ENCODE results near the gene KCNMA1. TPM values are rescaled to one million over a fixed set of nuclear protein-coding genes. Genes with fewer than 3 reads are reported as not detected.

KCNMA1 gene
- total and polyA plus RNA-seq, 10 of the 15 experiments (the other 5 are each of a cell fraction or from before 2014, with no cell fraction given) = 8.5 to 77.0 (median 21.3) TPM

DNA sequence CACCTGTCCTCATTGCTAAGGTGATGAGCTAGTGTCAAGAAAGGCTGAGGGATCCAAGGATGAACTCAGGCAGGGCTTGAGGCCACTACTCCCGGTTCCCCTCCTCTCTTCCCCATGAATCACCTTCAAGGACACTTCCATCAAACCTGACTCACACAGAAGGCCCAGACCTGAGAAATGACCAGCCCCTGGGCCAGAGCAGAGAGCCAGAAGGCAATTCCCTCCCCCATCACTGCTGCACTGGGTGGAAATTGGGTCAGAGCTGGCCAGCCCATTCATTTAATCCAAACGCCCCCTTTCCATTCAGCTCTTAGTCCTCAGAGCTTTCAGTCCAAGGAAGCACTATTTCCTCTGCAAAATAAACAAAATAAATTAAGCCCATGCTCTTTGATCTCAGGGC, 182.0 kb downstream of the KCNMA1 start (continued):
- TF ChIP-seq ZNF592 (IDR thresholded peaks at IDR 0.05) = no peak
- no peak for TF ChIP-seq EED (IDR thresholded peaks at IDR 0.05; ENCODE audit: low read depth)

- ChIA-PET CTCF (interaction anchor here (0.7 to 1.7 kb wide), 4 partner anchors 14 to 187 kb away, joined by 3 to 5 read pairs (median 4); no protein-coding TSS in a partner anchor), SMC1A (ENCODE audit: uncharacterized antibody, unreplicated experiment) (interaction anchor here (1.1 to 2.3 kb wide), 7 partner anchors 9 to 259 kb away, joined by 3 to 8 read pairs (median 6); no protein-coding TSS in a partner anchor), RAD21 (ENCODE audit: unreplicated experiment) (interaction anchor here (0.7 to 1.2 kb wide), 3 partner anchors 54 to 194 kb away, joined by 3 to 5 read pairs (median 5); no protein-coding TSS in a partner anchor), POLR2A (interaction anchor here (1.0 kb wide), 2 partner anchors 47 to 54 kb away, joined by 3 read pairs; no protein-coding TSS in a partner anchor)
- Histone ChIP-seq H4K20me1 (ENCODE audit: control insufficient read depth, insufficient read depth) (no peaks in the 10 kb centered on the region), H3K79me2 (ENCODE audit: control insufficient read depth, insufficient read depth, low read length) (no peaks in the 10 kb centered on the region), H3K9me3 (replicated peaks; ENCODE audit: control insufficient read depth, insufficient read depth, low read length) (no peaks in the 10 kb centered on the region; the same call in 2 of the 3 replicates), H3K4me1 (ENCODE audit: control insufficient read depth, insufficient read depth, low read length) (no peaks in the 10 kb centered on the region), H3K4me2 (ENCODE audit: control insufficient read depth, insufficient read depth) (no peak overlapping the region), H3K27me3 (replicated peaks in 1 of 2; ENCODE audit: control insufficient read depth in 2 of 2, insufficient read depth in 2 of 2, low read length in 1 of 2) (no peaks in the 10 kb centered on the region), H3K4me3 (no peak overlapping the region), H3K9ac (ENCODE audit: control insufficient read depth, insufficient read depth, low read length) (no peak overlapping the region), H3K27ac (ENCODE audit: control insufficient read depth, insufficient read depth) (no peak overlapping the region), H3K36me3 (ENCODE audit: control insufficient read depth in 2 of 2, insufficient read depth in 2 of 2, low read length in 1 of 2) (no peaks in the 10 kb centered on the region), H2AFZ (ENCODE audit: control insufficient read depth, low read depth, low read length) (no peak overlapping the region)
- in situ Hi-C loops (cut with MboI) (no loop called here), intact Hi-C loops (cut with micrococcal nuclease; ENCODE audit: unreplicated experiment) (no loop called here)
- no peak for FAIRE-seq
- WGBS (ENCODE audit: insufficient coverage, insufficient replicate concordance, low lambda C conversion rate, missing lambda C conversion rate) = 10% methylated on average over 4 of the region's 4 CpGs
- BruUV-seq (replicated peaks) = no TSS peak
- DNase-seq (ENCODE audit: low read depth, low spot score) = no peak
- ATAC-seq = no peak
- TF ChIP-seq, protein P1, sequence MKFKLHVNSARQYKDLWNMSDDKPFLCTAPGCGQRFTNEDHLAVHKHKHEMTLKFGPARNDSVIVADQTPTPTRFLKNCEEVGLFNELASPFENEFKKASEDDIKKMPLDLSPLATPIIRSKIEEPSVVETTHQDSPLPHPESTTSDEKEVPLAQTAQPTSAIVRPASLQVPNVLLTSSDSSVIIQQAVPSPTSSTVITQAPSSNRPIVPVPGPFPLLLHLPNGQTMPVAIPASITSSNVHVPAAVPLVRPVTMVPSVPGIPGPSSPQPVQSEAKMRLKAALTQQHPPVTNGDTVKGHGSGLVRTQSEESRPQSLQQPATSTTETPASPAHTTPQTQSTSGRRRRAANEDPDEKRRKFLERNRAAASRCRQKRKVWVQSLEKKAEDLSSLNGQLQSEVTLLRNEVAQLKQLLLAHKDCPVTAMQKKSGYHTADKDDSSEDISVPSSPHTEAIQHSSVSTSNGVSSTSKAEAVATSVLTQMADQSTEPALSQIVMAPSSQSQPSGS (IDR thresholded peaks at IDR 0.05; ENCODE audit: low read length) = no peak
- TF ChIP-seq ZNF622 (IDR thresholded peaks at IDR 0.05) (no peak), CTCF (IDR thresholded peaks at IDR 0.05 in 2 of 3, conservative IDR thresholded peaks at IDR 0.05 in 1 of 3; ENCODE audit: control insufficient read depth in 2 of 3, extremely low read depth in 1 of 3, insufficient read depth in 1 of 3, low read depth in 3 of 3, low read length in 3 of 3) (no peak), RAD51 (IDR thresholded peaks at IDR 0.05) (no peak), JUNB (IDR thresholded peaks at IDR 0.05) (no peak), POLR2AphosphoS2 (IDR thresholded peaks at IDR 0.05; ENCODE audit: low read depth, low read length) (no peak), SMARCA5 (IDR thresholded peaks at IDR 0.05) (no peak), FOXM1 (IDR thresholded peaks at IDR 0.05; ENCODE audit: low read depth, low read length) (no peak)
- TF ChIP-seq, protein P2, sequence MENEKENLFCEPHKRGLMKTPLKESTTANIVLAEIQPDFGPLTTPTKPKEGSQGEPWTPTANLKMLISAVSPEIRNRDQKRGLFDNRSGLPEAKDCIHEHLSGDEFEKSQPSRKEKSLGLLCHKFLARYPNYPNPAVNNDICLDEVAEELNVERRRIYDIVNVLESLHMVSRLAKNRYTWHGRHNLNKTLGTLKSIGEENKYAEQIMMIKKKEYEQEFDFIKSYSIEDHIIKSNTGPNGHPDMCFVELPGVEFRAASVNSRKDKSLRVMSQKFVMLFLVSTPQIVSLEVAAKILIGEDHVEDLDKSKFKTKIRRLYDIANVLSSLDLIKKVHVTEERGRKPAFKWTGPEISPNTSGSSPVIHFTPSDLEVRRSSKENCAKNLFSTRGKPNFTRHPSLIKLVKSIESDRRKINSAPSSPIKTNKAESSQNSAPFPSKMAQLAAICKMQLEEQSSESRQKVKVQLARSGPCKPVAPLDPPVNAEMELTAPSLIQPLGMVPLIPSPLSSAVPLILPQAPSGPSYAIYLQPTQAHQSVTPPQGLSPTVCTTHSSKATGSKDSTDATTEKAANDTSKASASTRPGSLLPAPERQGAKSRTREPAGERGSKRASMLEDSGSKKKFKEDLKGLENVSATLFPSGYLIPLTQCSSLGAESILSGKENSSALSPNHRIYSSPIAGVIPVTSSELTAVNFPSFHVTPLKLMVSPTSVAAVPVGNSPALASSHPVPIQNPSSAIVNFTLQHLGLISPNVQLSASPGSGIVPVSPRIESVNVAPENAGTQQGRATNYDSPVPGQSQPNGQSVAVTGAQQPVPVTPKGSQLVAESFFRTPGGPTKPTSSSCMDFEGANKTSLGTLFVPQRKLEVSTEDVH (IDR thresholded peaks at IDR 0.05; ENCODE audit: low read depth, partially characterized antibody) = no peak
Measured at GRCh38 chr10:77452952-77453564, 184.6 kb downstream of the KCNMA1 start.
